ENCODE results near the gene CSF2RB.

The CSF2RB gene

DNA sequence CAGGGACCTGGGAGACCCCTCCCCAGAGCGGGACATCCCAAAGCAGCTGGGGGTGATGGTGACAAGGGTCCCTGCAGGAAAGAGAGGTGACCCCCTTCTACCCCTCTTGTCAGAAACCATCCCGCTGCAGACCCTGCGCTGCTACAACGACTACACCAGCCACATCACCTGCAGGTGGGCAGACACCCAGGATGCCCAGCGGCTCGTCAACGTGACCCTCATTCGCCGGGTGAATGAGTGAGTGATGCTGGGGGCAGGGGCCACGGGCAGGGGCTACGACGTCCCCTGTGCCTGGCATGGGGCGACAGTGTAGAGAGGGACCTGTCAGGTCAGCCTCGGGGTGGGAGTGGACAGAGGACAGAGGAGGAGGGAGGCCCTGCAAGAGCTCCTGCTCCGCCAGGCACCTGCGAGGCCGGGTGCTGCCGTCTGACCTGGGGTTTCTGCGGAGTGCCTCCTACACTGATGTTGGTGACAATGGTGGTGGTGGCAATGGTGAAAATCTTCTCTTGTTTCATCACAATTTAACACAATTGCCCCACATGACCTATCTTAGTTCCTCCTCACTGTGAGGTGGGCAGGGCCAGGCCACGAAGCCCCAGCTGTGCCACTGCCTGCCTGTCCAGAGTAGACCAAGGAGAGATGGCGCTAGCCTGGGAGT, 9.8 kb downstream of the CSF2RB start:
- Mint-ChIP-seq H3K36me3 (peaks cover 14% of the 10 kb centered on the region), H3K4me3 (no peak overlapping the region), H3K9me3 (no peaks in the 10 kb centered on the region), H3K27ac (no peak overlapping the region), H3K4me1 (peaks cover 30% of the 10 kb centered on the region)
- no peak for DNase-seq (ENCODE audit: low spot score in 2 of 2)
- ATAC-seq, result no peak

- Mint-ChIP-seq H3K27ac (peak overlapping the region; percentile 65), H3K4me1 (peaks cover 30% of the 10 kb centered on the region), H3K36me3 (peaks cover 14% of the 10 kb centered on the region), H3K9me3 (no peaks in the 10 kb centered on the region), H3K4me3 (no peak overlapping the region)
- ATAC-seq (no peak), DNase-seq (ENCODE audit: low spot score in 2 of 2) (no peak)
Observed at GRCh38 chr22:36924151-36924698, 10.8 kb downstream of the CSF2RB start.

DNA sequence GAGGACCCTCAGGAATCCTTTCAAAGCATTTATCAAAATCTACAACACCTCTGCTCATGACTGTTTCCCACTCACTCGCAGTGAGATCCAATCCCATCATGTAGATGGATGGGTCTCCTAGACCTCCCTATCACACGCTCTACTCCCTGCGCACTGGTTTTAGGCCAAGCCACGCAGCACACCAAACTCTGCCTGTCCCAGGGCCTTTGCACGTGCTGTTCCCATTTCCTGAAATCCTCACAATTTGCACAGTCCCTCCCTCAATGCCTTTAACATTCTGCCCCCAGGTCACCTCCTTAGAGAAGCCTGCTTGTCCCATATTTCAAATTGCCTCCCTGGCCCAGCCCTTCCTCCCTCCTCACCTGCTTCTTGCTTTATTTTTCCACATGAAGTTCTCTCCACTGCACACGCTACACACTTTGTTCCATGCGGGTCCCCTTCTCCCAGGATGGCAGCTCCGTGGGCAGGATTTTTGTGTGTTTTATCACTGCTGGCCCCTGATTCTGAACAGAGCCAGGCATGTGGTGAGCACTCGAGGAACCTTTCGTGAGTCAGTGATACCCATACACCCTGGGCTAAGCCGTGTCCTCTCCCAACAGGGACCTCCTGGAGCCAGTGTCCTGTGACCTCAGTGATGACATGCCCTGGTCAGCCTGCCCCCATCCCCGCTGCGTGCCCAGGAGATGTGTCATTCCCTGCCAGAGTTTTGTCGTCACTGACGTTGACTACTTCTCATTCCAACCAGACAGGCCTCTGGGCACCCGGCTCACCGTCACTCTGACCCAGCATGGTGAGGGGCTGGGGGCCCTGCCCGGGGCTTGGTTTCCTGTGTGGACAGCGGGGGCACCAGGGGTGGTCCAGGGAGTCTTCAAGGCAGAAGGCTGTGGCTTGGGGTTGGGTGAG, 12.2 kb downstream of the CSF2RB start:
- Mint-ChIP-seq H3K4me1 (peaks cover 30% of the 10 kb centered on the region), H3K27ac (peak overlapping the region; percentile 65)

DNA sequence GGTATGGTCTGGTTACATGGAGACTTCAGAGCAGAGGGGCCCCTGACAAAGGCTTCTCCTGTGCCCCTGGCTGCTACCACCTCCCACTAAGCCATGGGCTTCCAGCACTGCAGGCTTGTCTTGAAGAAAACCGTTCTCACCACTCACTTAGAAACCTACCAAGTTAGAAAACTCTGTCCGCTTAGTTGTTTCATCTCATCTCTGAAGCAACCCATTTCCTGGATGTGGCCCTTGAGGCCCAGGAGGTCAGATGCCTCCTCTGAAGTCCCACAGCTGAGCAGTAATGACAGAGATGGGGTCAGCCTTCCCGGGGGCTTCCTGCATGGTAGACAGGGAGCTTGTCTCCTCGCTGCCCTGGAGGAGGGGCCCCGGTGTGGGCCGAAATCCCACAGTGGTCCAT, 12.9 kb downstream of the CSF2RB start:
- H3K36me3 Mint-ChIP-seq, result peaks cover 14% of the 10 kb centered on the region
- no peak for DNase-seq (ENCODE audit: low spot score in 2 of 2)
- ATAC-seq, result no peak
- peak overlapping the region; percentile 65 for H3K27ac Mint-ChIP-seq
- peaks cover 24% of the 10 kb centered on the region for H3K4me1 Mint-ChIP-seq
- no peaks in the 10 kb centered on the region for H3K9me3 Mint-ChIP-seq
- H3K4me3 Mint-ChIP-seq, result no peak overlapping the region

More for the DNA sequence above, 12.2 kb downstream of the CSF2RB start:
- H3K4me3 Mint-ChIP-seq, result no peak overlapping the region
- no peak for ATAC-seq
- peaks cover 14% of the 10 kb centered on the region for H3K36me3 Mint-ChIP-seq
- no peaks in the 10 kb centered on the region for H3K9me3 Mint-ChIP-seq
- DNase-seq (ENCODE audit: low spot score in 2 of 2), result no peak

DNA sequence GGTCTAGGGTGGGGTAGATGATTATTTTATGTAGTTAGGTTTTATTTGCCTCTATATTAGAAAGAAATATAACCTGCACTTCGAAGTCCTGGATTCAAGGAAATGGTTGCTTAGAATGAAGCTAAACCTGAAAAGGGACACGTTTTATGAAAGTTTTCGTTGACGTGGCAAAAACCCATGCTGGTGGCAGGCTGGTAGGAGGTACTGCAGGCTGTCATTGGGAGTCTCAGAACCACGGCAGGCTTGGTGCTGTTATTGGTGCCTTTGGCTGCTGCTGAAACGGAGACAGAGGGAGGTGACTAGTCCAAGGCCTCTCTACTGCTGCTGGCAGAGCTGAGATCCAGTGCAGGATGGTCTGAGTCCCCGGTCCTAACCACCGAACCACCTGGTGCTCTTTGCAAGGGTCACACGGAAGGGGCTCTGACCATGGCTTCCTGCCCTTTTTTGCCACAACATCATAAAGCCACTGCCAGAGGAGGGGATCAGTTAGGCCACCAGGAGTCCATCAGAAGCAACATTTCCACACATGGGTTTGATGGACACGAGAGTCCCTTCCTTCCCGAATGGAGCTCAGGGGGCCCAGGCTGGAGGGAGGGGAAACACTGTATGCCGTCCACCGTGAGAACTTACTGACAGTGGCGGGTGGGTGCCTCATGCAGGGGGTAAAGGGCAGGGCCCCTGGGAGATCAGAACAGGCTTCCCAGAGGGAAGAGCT, 13.4 kb downstream of the CSF2RB start:
- ATAC-seq, result no peak
- DNase-seq (ENCODE audit: low spot score in 2 of 2), result no peak
- peak overlapping the region; percentile 65 for H3K27ac Mint-ChIP-seq
- H3K9me3 Mint-ChIP-seq, result no peaks in the 10 kb centered on the region
- peaks cover 22% of the 10 kb centered on the region for H3K4me1 Mint-ChIP-seq
- H3K4me3 Mint-ChIP-seq, result no peak overlapping the region
- peaks cover 14% of the 10 kb centered on the region for H3K36me3 Mint-ChIP-seq

- peak overlapping the region; percentile 23 for H3K27ac Mint-ChIP-seq
- peaks cover 22% of the 10 kb centered on the region for H3K4me1 Mint-ChIP-seq
- no peak for DNase-seq (ENCODE audit: low spot score in 2 of 2)
- no peaks in the 10 kb centered on the region for H3K9me3 Mint-ChIP-seq
- no peak for ATAC-seq
- no peak overlapping the region for H3K4me3 Mint-ChIP-seq
- peaks cover 14% of the 10 kb centered on the region for H3K36me3 Mint-ChIP-seq
Observed at GRCh38 chr22:36927671-36928070, 14.2 kb downstream of the CSF2RB start.

DNA sequence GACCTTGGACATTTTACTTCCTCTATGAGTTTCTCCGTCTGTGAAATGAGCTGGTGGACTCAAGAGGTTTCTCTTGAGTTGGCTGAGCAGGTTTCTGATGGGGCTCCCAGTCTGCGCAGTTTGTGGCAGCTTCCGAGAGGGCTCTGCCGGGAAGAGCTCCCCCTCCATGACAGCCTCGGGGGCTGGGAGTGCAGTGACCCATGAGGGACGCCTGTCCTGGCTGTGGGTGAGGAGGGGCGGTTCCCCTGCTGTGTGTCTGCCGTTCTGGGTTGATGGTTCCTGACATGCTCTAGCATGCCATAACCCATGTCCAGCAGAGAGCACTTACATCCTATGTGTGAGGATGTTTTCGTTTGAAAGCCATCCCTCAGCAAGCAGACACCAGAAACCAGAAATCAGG, 14.8 kb downstream of the CSF2RB start:
- no peak for ATAC-seq
- no peaks in the 10 kb centered on the region for H3K9me3 Mint-ChIP-seq
- peaks cover 14% of the 10 kb centered on the region for H3K36me3 Mint-ChIP-seq
- H3K4me1 Mint-ChIP-seq, result peaks cover 22% of the 10 kb centered on the region
- H3K4me3 Mint-ChIP-seq, result no peak overlapping the region
- no peak for DNase-seq (ENCODE audit: low spot score in 2 of 2)
- no peak overlapping the region for H3K27ac Mint-ChIP-seq

- Mint-ChIP-seq H3K4me3 (no peak overlapping the region), H3K36me3 (peaks cover 14% of the 10 kb centered on the region), H3K4me1 (peaks cover 22% of the 10 kb centered on the region), H3K27ac (no peak overlapping the region), H3K9me3 (no peaks in the 10 kb centered on the region)
- ATAC-seq (no peak), DNase-seq (ENCODE audit: low spot score in 2 of 2) (no peak)
Observed at GRCh38 chr22:36928786-36929535, 15.5 kb downstream of the CSF2RB start.

GRCh38 chr22:36929621-36930020, 16.2 kb downstream of the CSF2RB start:
- no peak overlapping the region for H3K27ac Mint-ChIP-seq
- peaks cover 12% of the 10 kb centered on the region for H3K36me3 Mint-ChIP-seq
- no peak for ATAC-seq
- H3K4me3 Mint-ChIP-seq, result no peak overlapping the region
- DNase-seq (ENCODE audit: low spot score in 2 of 2), result no peak
- H3K9me3 Mint-ChIP-seq, result no peaks in the 10 kb centered on the region
- peaks cover 22% of the 10 kb centered on the region for H3K4me1 Mint-ChIP-seq

DNA sequence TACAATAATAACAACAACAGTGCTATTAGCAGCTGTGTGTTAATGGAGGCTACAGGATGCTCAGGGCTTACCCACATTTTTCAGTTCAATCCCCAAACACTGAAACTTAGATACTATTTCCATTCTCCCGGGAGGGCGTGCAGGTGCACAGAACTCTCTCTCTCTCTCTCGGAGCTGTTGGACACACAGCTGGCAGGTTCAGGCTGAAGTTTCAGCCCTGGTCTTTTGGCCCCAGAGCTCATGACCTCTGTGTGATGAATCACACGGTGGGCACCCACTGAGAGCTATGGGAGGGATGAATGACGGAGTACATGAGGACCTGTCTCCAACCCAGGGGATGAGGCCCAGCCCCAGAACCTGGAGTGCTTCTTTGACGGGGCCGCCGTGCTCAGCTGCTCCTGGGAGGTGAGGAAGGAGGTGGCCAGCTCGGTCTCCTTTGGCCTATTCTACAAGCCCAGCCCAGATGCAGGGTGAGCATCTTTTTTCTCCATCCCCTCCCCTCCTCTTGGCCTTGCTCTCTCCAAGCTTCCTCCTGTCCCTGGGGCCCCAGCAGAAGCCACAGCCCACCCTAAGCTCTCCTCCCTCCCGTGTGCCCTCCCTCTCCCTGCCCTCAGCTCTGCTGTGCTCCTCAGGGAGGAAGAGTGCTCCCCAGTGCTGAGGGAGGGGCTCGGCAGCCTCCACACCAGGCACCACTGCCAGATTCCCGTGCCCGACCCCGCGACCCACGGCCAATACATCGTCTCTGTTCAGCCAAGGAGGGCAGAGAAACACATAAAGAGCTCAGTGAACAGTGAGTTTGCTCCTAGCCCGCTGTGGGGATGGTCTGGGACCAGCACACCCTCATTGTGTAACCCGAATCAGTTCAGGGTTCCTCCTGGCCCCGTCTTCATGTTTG, 16.9 kb downstream of the CSF2RB start:
- peaks cover 5% of the 10 kb centered on the region for H3K36me3 Mint-ChIP-seq
- peaks cover 18% of the 10 kb centered on the region for H3K4me1 Mint-ChIP-seq
- H3K4me3 Mint-ChIP-seq, result no peak overlapping the region
- H3K27ac Mint-ChIP-seq, result peak overlapping the region; percentile 15
- no peak for DNase-seq (ENCODE audit: low spot score in 2 of 2)
- no peaks in the 10 kb centered on the region for H3K9me3 Mint-ChIP-seq
- ATAC-seq, result no peak

DNA sequence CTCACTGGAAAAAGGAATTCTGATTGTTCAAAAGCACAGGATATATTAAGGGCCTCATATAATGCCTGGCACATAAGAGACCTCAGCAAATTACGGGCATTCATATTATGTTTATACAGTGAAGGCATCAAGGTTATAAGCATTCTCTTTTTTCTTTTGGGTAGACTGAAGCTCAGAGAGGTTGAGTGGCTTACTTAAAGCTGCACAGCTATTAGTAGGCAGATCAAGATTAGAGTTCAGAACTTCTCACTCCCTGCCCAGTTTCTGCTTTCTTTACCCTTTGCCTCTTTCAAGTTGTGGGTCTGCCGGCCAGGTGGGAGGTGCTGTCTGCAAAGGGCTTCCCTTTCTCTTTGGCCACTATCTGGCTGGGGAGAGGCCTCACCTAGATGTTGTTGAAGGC, 18.0 kb downstream of the CSF2RB start:
- Mint-ChIP-seq H3K36me3 (no peaks in the 10 kb centered on the region), H3K4me3 (no peak overlapping the region), H3K9me3 (no peaks in the 10 kb centered on the region), H3K27ac (peak overlapping the region; percentile 15), H3K4me1 (peaks cover 9% of the 10 kb centered on the region)
- no peak for DNase-seq (ENCODE audit: low spot score in 2 of 2)
- ATAC-seq, result no peak

GRCh38 chr22:36933629-36934417, 20.4 kb downstream of the CSF2RB start:
- Mint-ChIP-seq H3K4me1 (no peaks in the 10 kb centered on the region), H3K27ac (no peak overlapping the region), H3K9me3 (no peaks in the 10 kb centered on the region), H3K4me3 (no peak overlapping the region), H3K36me3 (no peaks in the 10 kb centered on the region)
- no peak for ATAC-seq
- no peak for DNase-seq (ENCODE audit: low spot score in 2 of 2)

Data from stimulated activated effector memory CD8-positive, alpha-beta T cell treated with anti-CD3 and anti-CD28 coated beads, Interleukin-12 subunit alpha, Interleukin-12 subunit beta, amount 100 ng/mL, for 72 hours (primary cell).